Neural progenitor cell (in vitro differentiated cells): ENCODE results near the gene CLINT1. TPM values are rescaled to one million over a fixed set of nuclear protein-coding genes. Genes with fewer than 3 reads are reported as not detected.
"Not testable (repeated sequence)": the region's sequence is repeated elsewhere in the genome, so short reads cannot be mapped to it uniquely, and the experiment has no call there.

Experiments used
- DNase-seq: peaks from one replicate; pipeline ENCODE4 v3.0.0-alpha.2; 2016; ENCODE audit warnings: low spot score
- H2AFZ ChIP-seq: fragments of 200-600 bp; sonication (generic); replicated peaks from 2 replicates; pipeline ENCODE4 v1.6.1; 2016; ENCODE audit warnings: antibody characterized with exemption
- H3F3A ChIP-seq: fragments of 200-600 bp; sonication (generic); 2 replicates; pipeline ENCODE4 v1.6.1; 2016; ENCODE audit warnings: antibody characterized with exemption, low read depth
- H3K27ac ChIP-seq: fragments of 200-600 bp; sonication (generic); 2 replicates; pipeline ENCODE4 v1.5.1; 2016; ENCODE audit warnings: mild to moderate bottlenecking
- H3K27me3 ChIP-seq: fragments of 200-600 bp; sonication (generic); 2 replicates; pipeline ENCODE4 v1.6.1; 2016; ENCODE audit warnings: mild to moderate bottlenecking, moderate library complexity
- H3K36me3 ChIP-seq: fragments of 200-600 bp; sonication (generic); 2 replicates; pipeline ENCODE4 v1.5.1; 2016
- H3K4me1 ChIP-seq: fragments of 200-600 bp; sonication (generic); 2 replicates; pipeline ENCODE4 v1.6.1; 2016; ENCODE audit warnings: mixed run types
- H3K4me2 ChIP-seq: fragments of 200-600 bp; sonication (generic); 2 replicates; pipeline ENCODE4 v1.6.1; 2016
- H3K4me3 ChIP-seq: fragments of 200-600 bp; sonication (generic); 2 replicates; pipeline ENCODE4 v1.5.1; 2016
- H3K79me2 ChIP-seq: fragments of 200-600 bp; sonication (generic); 2 replicates; pipeline ENCODE4 v1.6.1; 2016; ENCODE audit warnings: low read depth
- H3K9ac ChIP-seq: fragments of 200-600 bp; sonication (generic); 2 replicates; pipeline ENCODE4 v1.6.1; 2016
- H3K9me3 ChIP-seq: fragments of 200-600 bp; sonication (generic); 2 replicates; pipeline ENCODE4 v1.5.1; 2016; ENCODE audit warnings: low read depth
- H4K20me1 ChIP-seq: fragments of 200-600 bp; sonication (generic); 2 replicates; pipeline ENCODE4 v1.6.1; 2016; ENCODE audit warnings: low read depth
- H3K27ac Mint-ChIP-seq: 3 replicates; pipeline ENCODE4 v1.8.0; 2021; ENCODE audit warnings: mixed read lengths
- H3K27me3 Mint-ChIP-seq: 2 replicates; pipeline ENCODE4 v1.8.0; 2022; ENCODE audit warnings: low read depth, mild to moderate bottlenecking, inconsistent platforms, moderate library complexity, mixed read lengths; ENCODE audit not compliant: insufficient read depth
- H3K36me3 Mint-ChIP-seq: 3 replicates; pipeline ENCODE4 v1.8.0; 2021; ENCODE audit warnings: mixed read lengths
- H3K4me1 Mint-ChIP-seq: 3 replicates; pipeline ENCODE4 v1.8.0; 2021; ENCODE audit warnings: mixed read lengths
- H3K4me3 Mint-ChIP-seq: 3 replicates; pipeline ENCODE4 v1.8.0; 2021; ENCODE audit warnings: mild to moderate bottlenecking, moderate library complexity, mixed read lengths
- H3K9me3 Mint-ChIP-seq: 3 replicates; pipeline ENCODE4 v1.8.0; 2020; ENCODE audit warnings: mixed read lengths
- EZH2 ChIP-seq: fragments of 200-600 bp; sonication (generic); IDR thresholded peaks from 2 replicates; pipeline ENCODE4 v1.6.1; 2017; ENCODE audit warnings: antibody characterized with exemption, mild to moderate bottlenecking, moderate library complexity
- EZH2phosphoT487 ChIP-seq: fragments of 200-600 bp; sonication (generic); IDR thresholded peaks from 2 replicates; pipeline ENCODE4 v1.6.1; 2017; ENCODE audit warnings: antibody characterized with exemption
- total RNA-seq: library from RNA; depleted of rRNA; stranded (reverse); fragments of >200 nt; gene quantifications from 2 replicates; pipeline ENCODE4 v1.2.3, GENCODE V29; 2015; ENCODE audit warnings: low replicate concordance
- TF ChIP-seq, protein P1 (sequence below): fragments of 200-600 bp; sonication (generic); IDR thresholded peaks from 2 replicates; pipeline ENCODE4 v1.5.1; 2017; ENCODE audit warnings: antibody characterized with exemption, mild to moderate bottlenecking

CLINT1 gene
- total RNA-seq, 1 donor from 2014 or later: 65.0 TPM

GRCh38 chr5:157857816-157858526, 974 bp downstream of the CLINT1 start:
- no peak overlapping the region for H3K27ac ChIP-seq
- peaks cover 3% of the 10 kb centered on the region for H3K36me3 Mint-ChIP-seq
- no peak for DNase-seq
- peak overlapping the region; percentile 81 for H3K27ac Mint-ChIP-seq
- peak overlapping the region; percentile 75 for H3K9ac ChIP-seq
- peaks cover 60% of the 10 kb centered on the region for H3K79me2 ChIP-seq
- peak overlapping the region; percentile 99 for H3K4me3 Mint-ChIP-seq
- peak overlapping the region; percentile 76 for H3K4me2 ChIP-seq
- peak overlapping the region; percentile 71 for H2AFZ ChIP-seq
- no peaks in the 10 kb centered on the region for H3F3A ChIP-seq
- no peaks in the 10 kb centered on the region for H3K36me3 ChIP-seq
- H3K4me3 ChIP-seq: peak overlapping the region; percentile 94
- no peaks in the 10 kb centered on the region for H3K9me3 ChIP-seq
- no peaks in the 10 kb centered on the region for H3K27me3 ChIP-seq
- H3K27me3 Mint-ChIP-seq: no peaks in the 10 kb centered on the region
- peaks cover 7% of the 10 kb centered on the region for H3K4me1 ChIP-seq
- H4K20me1 ChIP-seq: peaks cover 35% of the 10 kb centered on the region
- no peak for TF ChIP-seq EZH2
- TF ChIP-seq, protein P1, sequence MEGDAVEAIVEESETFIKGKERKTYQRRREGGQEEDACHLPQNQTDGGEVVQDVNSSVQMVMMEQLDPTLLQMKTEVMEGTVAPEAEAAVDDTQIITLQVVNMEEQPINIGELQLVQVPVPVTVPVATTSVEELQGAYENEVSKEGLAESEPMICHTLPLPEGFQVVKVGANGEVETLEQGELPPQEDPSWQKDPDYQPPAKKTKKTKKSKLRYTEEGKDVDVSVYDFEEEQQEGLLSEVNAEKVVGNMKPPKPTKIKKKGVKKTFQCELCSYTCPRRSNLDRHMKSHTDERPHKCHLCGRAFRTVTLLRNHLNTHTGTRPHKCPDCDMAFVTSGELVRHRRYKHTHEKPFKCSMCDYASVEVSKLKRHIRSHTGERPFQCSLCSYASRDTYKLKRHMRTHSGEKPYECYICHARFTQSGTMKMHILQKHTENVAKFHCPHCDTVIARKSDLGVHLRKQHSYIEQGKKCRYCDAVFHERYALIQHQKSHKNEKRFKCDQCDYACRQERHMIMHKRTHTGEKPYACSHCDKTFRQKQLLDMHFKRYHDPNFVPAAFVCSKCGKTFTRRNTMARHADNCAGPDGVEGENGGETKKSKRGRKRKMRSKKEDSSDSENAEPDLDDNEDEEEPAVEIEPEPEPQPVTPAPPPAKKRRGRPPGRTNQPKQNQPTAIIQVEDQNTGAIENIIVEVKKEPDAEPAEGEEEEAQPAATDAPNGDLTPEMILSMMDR: no peak
- TF ChIP-seq EZH2phosphoT487: no peak
- H3K9me3 Mint-ChIP-seq: no peaks in the 10 kb centered on the region
- H3K4me1 Mint-ChIP-seq: peaks cover 25% of the 10 kb centered on the region

GRCh38 chr5:157855404-157855994, 3.4 kb downstream of the CLINT1 start:
- H3K4me3 ChIP-seq: no peak overlapping the region
- H3K36me3 ChIP-seq: no peaks in the 10 kb centered on the region
- no peak overlapping the region for H2AFZ ChIP-seq
- H3K27me3 Mint-ChIP-seq: no peaks in the 10 kb centered on the region
- H3K4me1 Mint-ChIP-seq: peaks cover 25% of the 10 kb centered on the region
- peaks cover 7% of the 10 kb centered on the region for H3K4me1 ChIP-seq
- H3K9ac ChIP-seq: no peak overlapping the region
- TF ChIP-seq, protein P1: peak; percentile 75
- TF ChIP-seq EZH2: no peak
- H3F3A ChIP-seq: no peaks in the 10 kb centered on the region
- H3K4me3 Mint-ChIP-seq: no peak overlapping the region
- no peak overlapping the region for H3K27ac ChIP-seq
- peak; percentile 73 for DNase-seq
- H3K9me3 ChIP-seq: no peaks in the 10 kb centered on the region
- no peaks in the 10 kb centered on the region for H3K27me3 ChIP-seq
- peaks cover 3% of the 10 kb centered on the region for H3K36me3 Mint-ChIP-seq
- peaks cover 84% of the 10 kb centered on the region for H3K79me2 ChIP-seq
- no peaks in the 10 kb centered on the region for H3K9me3 Mint-ChIP-seq
- no peak overlapping the region for H3K4me2 ChIP-seq
- H4K20me1 ChIP-seq: peaks cover 52% of the 10 kb centered on the region
- no peak overlapping the region for H3K27ac Mint-ChIP-seq

GRCh38 chr5:157853365-157853764, 5.6 kb downstream of the CLINT1 start:
- peaks cover 61% of the 10 kb centered on the region for H4K20me1 ChIP-seq
- H3K27ac Mint-ChIP-seq, H3K27me3 Mint-ChIP-seq: not testable (repeated sequence)

More at GRCh38 chr5:157853365-157853764, 5.6 kb downstream of the CLINT1 start:
- not testable (repeated sequence) for H3K36me3 ChIP-seq, H3F3A ChIP-seq, DNase-seq, H3K9ac ChIP-seq, H3K9me3 ChIP-seq, H3K27ac ChIP-seq, H3K4me1 ChIP-seq, H3K4me3 ChIP-seq, H2AFZ ChIP-seq, H3K9me3 Mint-ChIP-seq, H3K4me3 Mint-ChIP-seq, H3K4me2 ChIP-seq, H3K27me3 ChIP-seq
- peaks cover 100% of the 10 kb centered on the region for H3K79me2 ChIP-seq
- H3K4me1 Mint-ChIP-seq: peaks cover 25% of the 10 kb centered on the region
- H3K36me3 Mint-ChIP-seq: peaks cover 11% of the 10 kb centered on the region
